GM12878 (cell line): ENCODE results near the gene EVPLL. TPM values are rescaled to one million over a fixed set of nuclear protein-coding genes. Genes with fewer than 3 reads are reported as not detected.
A peak's percentile ranks its signal among the peaks of the same experiment; 100 is the strongest.
"Not testable (repeated sequence)": the region's sequence is repeated elsewhere in the genome, so short reads cannot be mapped to it uniquely, and the experiment has no call there.

Experiments used
- ATAC-seq: fragments of 200-7000 bp; cut with Tn5 transposase; 3 replicates; pipeline ENCODE4 v1.9.1; 2020; ENCODE audit warnings: mild to moderate bottlenecking, moderate library complexity
- BruUV-seq: library from RNA; stranded (reverse); fragments of 400-500 nt; replicated peaks from 2 replicates; lab custom pipeline; 2021; lab: Mats Ljungman, UMichigan
- CTCF ChIA-PET: fragments of 300-600 bp; sonication (Branson Sonifier 250); formaldehyde crosslinking; extraction: SDS; loops from one replicate; lab custom pipeline; 2021; ENCODE audit warnings: inconsistent platforms; lab: Yijun Ruan, JAX
- POLR2A ChIA-PET: fragments of 350-600 bp; formaldehyde crosslinking; extraction: SDS; loops from one replicate; lab custom pipeline; 2021; ENCODE audit warnings: inconsistent platforms; lab: Charles Lee
- RAD21 ChIA-PET: fragments of 300-600 bp; sonication (Branson Sonifier 250); formaldehyde crosslinking; loops from one replicate; lab custom pipeline; 2023; ENCODE audit warnings: antibody characterized with exemption; ENCODE audit not compliant: unreplicated experiment; lab: Charles Lee
- SMC1A ChIA-PET: fragments of 300-600 bp; sonication (Branson Sonifier 250); formaldehyde crosslinking; loops from one replicate; lab custom pipeline; 2023; ENCODE audit not compliant: unreplicated experiment, uncharacterized antibody; lab: Charles Lee
- DNase-seq: peaks from one replicate; pipeline ENCODE4 v3.0.0-alpha.2; 2011; ENCODE audit warnings: low read depth, low spot score
- FAIRE-seq: peaks from 3 replicates; lab custom pipeline; 2011; peaks lifted over from hg19 to GRCh38; lab: Jason Lieb, UNC
- H2AFZ ChIP-seq: 2 replicates; pipeline ENCODE4 v1.6.0; 2011; ENCODE audit warnings: low read depth, low read length, control low read depth; ENCODE audit not compliant: control insufficient read depth
- H3K27ac ChIP-seq: 2 replicates; pipeline ENCODE4 v1.5.1; 2011; ENCODE audit warnings: control low read depth; ENCODE audit not compliant: control insufficient read depth, insufficient read depth
- H3K27me3 ChIP-seq, 2 experiments: replicated peaks in 1 of 2; 2 replicates each; pipeline versions ENCODE4 v1.6.0 to v1.6.1; 2011; ENCODE audit warnings: low read length in 1 of 2; ENCODE audit not compliant: control insufficient read depth in 2 of 2, insufficient read depth in 2 of 2
- H3K36me3 ChIP-seq, 2 experiments: 2 replicates each; pipeline ENCODE4 v1.5.1; 2011; ENCODE audit warnings: low read length in 1 of 2; ENCODE audit not compliant: control insufficient read depth in 2 of 2, insufficient read depth in 2 of 2
- H3K4me1 ChIP-seq: 2 replicates; pipeline ENCODE4 v1.6.1; 2011; ENCODE audit warnings: mild to moderate bottlenecking, low read length, moderate library complexity, mixed read lengths; ENCODE audit not compliant: control insufficient read depth, insufficient read depth
- H3K4me2 ChIP-seq: 2 replicates; pipeline ENCODE4 v1.6.0; 2011; ENCODE audit warnings: control low read depth; ENCODE audit not compliant: control insufficient read depth, insufficient read depth
- H3K4me3 ChIP-seq: fragments of 200-600 bp; sonication (generic); 2 replicates; pipeline ENCODE4 v1.5.1; 2016
- H3K79me2 ChIP-seq: 2 replicates; pipeline ENCODE4 v1.6.0; 2011; ENCODE audit warnings: low read length; ENCODE audit not compliant: control insufficient read depth, insufficient read depth
- H3K9ac ChIP-seq: 2 replicates; pipeline ENCODE4 v1.8.0; 2011; ENCODE audit warnings: low read length, control low read depth, mixed read lengths; ENCODE audit not compliant: control insufficient read depth, insufficient read depth
- H3K9me3 ChIP-seq: replicated peaks from 3 replicates; pipeline ENCODE4 v1.5.1; 2011; ENCODE audit warnings: mild to moderate bottlenecking, low read length; ENCODE audit not compliant: control insufficient read depth, insufficient read depth
- H4K20me1 ChIP-seq: 2 replicates; pipeline ENCODE4 v1.6.0; 2011; ENCODE audit not compliant: control insufficient read depth, insufficient read depth
- BHLHE40 ChIP-seq, 2 experiments: fragments of 450-650 bp in 1 of 2; IDR thresholded peaks; 2 replicates each; pipeline ENCODE4 v1.6.1; 2011 to 2017; ENCODE audit warnings: low read depth in 2 of 2, borderline replicate concordance in 1 of 2, improper control_type of control experiment in 1 of 2, low read length in 1 of 2, mild to moderate bottlenecking in 1 of 2
- WGBS: methylation state at CpG from one replicate; pipeline ENCODE4 v1.1.6; 2016; ENCODE audit warnings: low lambda C conversion rate; ENCODE audit not compliant: insufficient replicate concordance, insufficient coverage; ENCODE audit errors: missing lambda C conversion rate; 5-methylcytosine and 5-hydroxymethylcytosine counted together
- in situ Hi-C: fragments of 300-500 bp; cut with MboI; formaldehyde crosslinking; loops from 9 replicates; pipeline ENCODE4 v1.14.3; 2018; ENCODE audit warnings: mixed read lengths
- intact Hi-C: fragments of 100-400 bp; cut with micrococcal nuclease; formaldehyde crosslinking; loops from one replicate; pipeline ENCODE4 v1.14.2; 2022; ENCODE audit not compliant: unreplicated experiment
- polyA plus RNA-seq, 11 experiments: library from polyadenylated mRNA; depleted of rRNA in 4 of 11; unstranded in 6 of 11; stranded (reverse) in 5 of 11; fragments of >200 nt; fragmentation: Nextera tagmentation in 4 of 11; fragmentation: Illumina TruSeq in 1 of 11; extraction: Ambion mirVana in 4 of 11; extraction: Trizol in 1 of 11; gene quantifications; 1 replicate in 1 of 11; 2 replicates in 10 of 11; pipeline versions ENCODE4 v1.2.1 to v1.2.3, GENCODE V29; 2011 to 2016; ENCODE audit warnings: inconsistent platforms in 2 of 11, missing spikeins in 2 of 11, low read depth in 1 of 11
- total RNA-seq, 4 experiments: library from RNA; depleted of rRNA in 3 of 4; stranded (reverse); fragments of >200 nt in 3 of 4; fragmentation: Illumina TruSeq in 1 of 4; extraction: Trizol in 1 of 4; gene quantifications; 2 replicates each; pipeline versions ENCODE4 v1.2.1 to v1.2.3, GENCODE V29; 2013 to 2021

Gene EVPLL
- total and polyA plus RNA-seq, 10 of the 15 experiments (the other 5 are each of a cell fraction or from before 2014, with no cell fraction given): not detected

DNA sequence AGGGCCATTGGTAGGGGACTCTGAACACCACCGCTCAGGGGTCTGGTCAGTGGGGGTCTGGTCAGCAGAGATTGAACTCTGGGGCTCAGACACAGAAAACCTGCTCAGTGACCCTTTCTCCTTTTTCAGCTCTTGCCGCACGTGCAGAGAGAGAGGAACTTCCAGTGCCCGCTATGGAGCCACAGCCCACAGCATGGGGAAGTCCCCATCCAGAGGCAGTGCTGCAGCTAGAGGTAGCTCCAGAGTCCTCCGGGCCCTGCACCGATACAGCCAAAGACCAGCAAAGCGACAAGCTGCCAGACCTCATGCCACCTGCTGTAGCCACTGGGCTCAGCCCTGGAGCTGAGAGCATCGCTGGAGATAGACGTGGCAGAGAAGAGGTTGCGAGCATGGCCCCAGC is 11.2 kb downstream of the EVPLL start:
- BruUV-seq, H4K20me1 ChIP-seq, H2AFZ ChIP-seq, H3K4me3 ChIP-seq, H3K36me3 ChIP-seq, H3K4me2 ChIP-seq, DNase-seq, SMC1A ChIA-PET, intact Hi-C loops, POLR2A ChIA-PET, FAIRE-seq, H3K27me3 ChIP-seq, H3K4me1 ChIP-seq, H3K27ac ChIP-seq, in situ Hi-C loops: not testable (repeated sequence)
- ATAC-seq: peak; percentile 51; the same call in 1 of the 3 replicates
- TF ChIP-seq BHLHE40 (IDR thresholded peaks at IDR 0.05; ENCODE audit: borderline replicate concordance in 1 of 2, low read depth in 2 of 2, low read length in 1 of 2): peak in 1 of 2 experiments; percentile 23; a peak in 1 of 4 replicates
- TF ChIP-seq, all 136 proteins: peak for 1; not testable (repeated sequence) for 135
- H3K79me2 ChIP-seq, H3K9ac ChIP-seq, CTCF ChIA-PET, H3K9me3 ChIP-seq, RAD21 ChIA-PET: not testable (repeated sequence)
- WGBS: 100% methylated on average over 1 of the region's 10 CpGs

- H3K9me3 ChIP-seq, H3K27me3 ChIP-seq, H3K4me1 ChIP-seq, ATAC-seq, CTCF ChIA-PET, H2AFZ ChIP-seq, intact Hi-C loops, H3K4me3 ChIP-seq, H3K79me2 ChIP-seq, SMC1A ChIA-PET, RAD21 ChIA-PET, H3K9ac ChIP-seq, H4K20me1 ChIP-seq, DNase-seq, H3K36me3 ChIP-seq, POLR2A ChIA-PET, H3K4me2 ChIP-seq, FAIRE-seq, BruUV-seq, H3K27ac ChIP-seq: not testable (repeated sequence)
- 56% methylated on average over 5 of the region's 7 CpGs for WGBS
- in situ Hi-C loops: loop anchor here (25.0 kb wide), 1 partner anchor 1590 kb away; no protein-coding TSS in a partner anchor
Measured at GRCh38 chr17:18401872-18402590, 24.5 kb downstream of the EVPLL start.

- 0 out of 2 replicates have a peak overlapping the region, but pooled peaks have one; percentile 48 for H3K4me2 ChIP-seq
Measured at GRCh38 chr17:18403166-18403565, 25.6 kb downstream of the EVPLL start.

More at GRCh38 chr17:18403166-18403565, 25.6 kb downstream of the EVPLL start:
- H3K27ac ChIP-seq, RAD21 ChIA-PET, POLR2A ChIA-PET, CTCF ChIA-PET, DNase-seq, H4K20me1 ChIP-seq, H3K9ac ChIP-seq, BruUV-seq, H3K4me3 ChIP-seq, SMC1A ChIA-PET, H3K79me2 ChIP-seq, H3K27me3 ChIP-seq, H3K9me3 ChIP-seq, intact Hi-C loops, FAIRE-seq, H3K36me3 ChIP-seq, H3K4me1 ChIP-seq, H2AFZ ChIP-seq: not testable (repeated sequence)
- in situ Hi-C loops: loop anchor here (25.0 kb wide), 1 partner anchor 1591 kb away; no protein-coding TSS in a partner anchor
- WGBS: 10% methylated on average over 2 of the region's 5 CpGs
- peak; percentile 14; the same call in 1 of the 3 replicates for ATAC-seq
